Activated CD8-positive, alpha-beta memory T cell treated with anti-CD3 and anti-CD28 coated beads for 4 hours (primary cell): Measurements from ENCODE around the gene MAPK14.
A peak's percentile ranks its signal among the peaks of the same experiment; 100 is the strongest.
"Not testable (repeated sequence)": the region's sequence is repeated elsewhere in the genome, so short reads cannot be mapped to it uniquely, and the experiment has no call there.

Source experiments
- DNase-seq, 2 donors: peaks; one replicate each; pipeline ENCODE4 v3.0.0-alpha.2; 2020; ENCODE audit warnings: low read depth in 2 of 2

Gene MAPK14

GRCh38 chr6:36027501-36028087 lies at the start of gene MAPK14:
Gene MAPK14 (plus strand): TSS chr6:36027808. CDS start chr6:36028158, 350 bp downstream.
- DNase-seq, result peak; percentile 97 to 98

- DNase-seq, result not testable (repeated sequence)
These were observed 47.5 kb upstream of the MAPK14 start for GRCh38 chr6:35980126-35980525.

DNA sequence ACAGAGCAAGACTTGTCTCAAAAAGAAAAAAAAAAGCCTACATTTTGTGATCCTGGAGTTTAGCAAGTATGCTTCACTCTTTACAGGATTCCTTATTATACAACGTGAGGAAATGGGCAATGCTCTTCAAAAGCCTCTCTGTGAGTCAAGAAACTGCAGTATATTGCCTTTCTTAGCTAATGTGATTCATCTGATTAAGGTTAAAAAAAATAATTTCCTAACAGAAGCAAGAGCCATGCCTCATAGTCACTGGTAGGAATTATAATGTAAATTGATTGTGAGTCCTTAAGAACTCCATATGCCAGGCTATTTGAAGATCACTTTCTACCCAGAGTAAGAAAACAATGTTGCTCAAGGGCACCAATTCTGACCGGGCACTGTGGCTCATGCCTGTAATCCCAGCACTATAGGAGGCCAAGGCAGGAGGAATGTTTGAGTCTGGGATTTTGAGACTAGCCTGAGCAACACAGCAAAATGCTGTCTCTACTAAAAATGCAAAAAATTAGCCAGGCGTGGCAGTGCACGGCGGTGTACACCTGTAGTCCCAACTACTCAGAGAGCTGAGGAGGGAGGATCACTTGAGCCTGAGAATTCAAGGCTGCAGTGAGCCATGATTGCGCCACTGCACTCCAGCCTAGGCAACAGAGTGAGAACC lies 46.5 kb upstream of the MAPK14 start:
- DNase-seq, result no peak

DNA sequence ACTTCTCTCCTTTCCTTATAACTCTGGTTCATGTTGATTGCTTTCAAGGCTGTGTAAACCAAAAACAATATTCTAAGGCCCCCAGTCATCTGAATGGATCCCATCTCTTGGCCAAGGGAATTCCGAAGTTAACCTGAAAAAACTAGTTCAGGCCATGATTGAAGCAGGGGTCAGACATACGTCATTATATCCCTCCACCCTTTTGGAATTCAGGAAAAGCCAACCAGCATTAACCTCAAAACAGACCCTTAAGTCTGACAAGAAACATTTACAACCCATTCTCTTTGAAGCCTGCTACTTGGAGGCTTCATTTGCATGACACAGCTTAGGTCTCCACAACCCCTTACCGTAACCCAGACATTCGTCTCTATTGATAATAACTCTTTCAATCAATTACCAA lies 42.9 kb upstream of the MAPK14 start:
- no peak for DNase-seq

DNA sequence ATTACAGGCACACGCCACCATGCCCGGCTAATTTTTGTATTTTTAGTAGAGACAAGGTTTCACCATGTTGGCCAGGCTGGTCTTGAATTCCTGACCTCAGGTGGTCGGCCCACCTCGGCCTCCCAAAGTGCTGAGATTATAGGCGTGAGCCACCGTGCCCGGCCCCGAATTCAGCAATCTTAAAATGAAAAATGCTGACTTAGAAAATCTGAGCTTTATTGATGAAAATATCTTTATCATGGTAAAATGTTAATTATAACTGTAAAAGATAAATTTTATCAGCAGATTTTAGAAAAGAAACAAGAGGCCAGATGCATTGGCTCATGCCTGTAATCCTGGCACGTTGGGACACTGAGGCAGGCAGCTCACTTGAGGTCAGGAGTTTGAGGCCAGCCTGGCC lies 39.6 kb upstream of the MAPK14 start:
- DNase-seq, result not testable (repeated sequence)

- DNase-seq, result no peak
These were observed 34.5 kb upstream of the MAPK14 start for GRCh38 chr6:35993150-35993549.

- no peak for DNase-seq
These were observed 27.2 kb upstream of the MAPK14 start for GRCh38 chr6:36000451-36000850.

DNA sequence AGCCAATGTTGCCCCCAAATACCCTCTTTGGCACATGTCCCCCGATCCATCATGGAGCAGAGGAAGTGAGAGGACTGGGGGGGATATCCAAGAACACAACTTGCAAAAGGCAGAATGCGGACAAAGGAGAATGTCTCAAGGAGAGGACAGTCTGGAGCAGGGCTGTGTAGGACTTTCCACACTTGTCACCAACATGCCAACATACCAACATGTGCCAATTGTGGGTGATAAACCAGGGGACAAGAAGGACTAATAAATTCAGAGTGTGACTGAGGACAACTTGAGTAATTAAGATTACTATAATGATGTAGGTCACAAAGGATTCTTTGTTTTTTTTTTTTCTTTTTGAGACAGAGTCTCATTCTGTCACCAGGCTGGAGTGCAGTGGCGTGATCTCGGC lies 11.9 kb upstream of the MAPK14 start:
- no peak for DNase-seq

DNA sequence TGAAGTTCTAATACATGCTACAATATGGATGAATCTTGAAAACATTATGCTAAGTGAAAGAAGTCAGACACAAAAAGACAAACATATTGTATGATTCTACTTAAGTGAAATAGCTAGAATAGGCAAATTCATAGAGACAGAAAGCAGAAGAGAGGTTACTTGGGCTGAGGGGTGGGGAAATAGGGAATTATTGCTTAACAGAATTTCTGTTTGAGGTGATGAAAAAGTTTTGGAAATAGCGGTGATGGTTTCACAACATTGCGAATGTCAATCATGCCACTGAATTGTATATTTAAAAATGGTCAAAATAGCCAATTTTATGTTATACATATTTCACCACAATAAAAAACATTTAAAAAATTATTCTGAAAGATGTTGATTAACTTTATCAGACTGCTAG lies 9.3 kb upstream of the MAPK14 start:
- DNase-seq, result no peak

DNA sequence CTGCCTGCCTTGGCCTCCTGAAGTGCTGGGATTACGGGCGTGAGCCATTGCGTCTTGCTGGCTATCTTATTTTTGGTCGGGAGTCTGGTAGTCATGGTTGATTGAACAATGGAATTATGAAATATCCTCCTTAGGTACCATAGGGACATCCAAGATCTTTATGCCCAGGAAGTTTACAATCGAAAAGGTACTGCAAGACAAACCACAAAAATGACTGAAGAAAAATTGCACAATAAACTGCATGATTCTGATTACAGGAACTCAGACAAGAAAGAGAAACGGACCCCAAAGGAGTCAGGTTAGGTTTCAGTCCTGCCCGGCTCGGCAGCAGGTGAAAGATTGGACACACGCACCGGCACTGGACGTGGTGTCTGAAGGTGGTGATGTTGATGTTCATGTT lies 8.4 kb upstream of the MAPK14 start:
- no peak for DNase-seq

DNA sequence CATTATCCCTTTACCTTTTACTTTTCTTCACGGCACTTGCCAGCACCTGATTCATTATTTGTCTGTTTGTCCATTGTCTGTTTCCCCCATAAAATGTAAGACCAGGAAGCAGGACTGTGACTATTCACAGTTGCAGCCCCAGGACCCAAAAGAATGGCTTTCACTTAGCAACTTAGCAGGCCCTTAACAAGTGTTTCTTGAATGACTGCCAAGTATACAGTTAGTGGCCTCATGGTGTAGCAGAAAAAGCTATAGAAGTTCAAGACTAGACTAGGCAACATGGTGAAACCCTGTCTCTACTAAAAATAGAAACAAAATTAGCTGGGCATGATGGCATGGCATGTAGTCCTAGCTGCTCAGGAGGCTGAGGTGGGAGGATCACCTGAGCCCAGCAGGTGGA lies 7.5 kb upstream of the MAPK14 start:
- no peak for DNase-seq

DNA sequence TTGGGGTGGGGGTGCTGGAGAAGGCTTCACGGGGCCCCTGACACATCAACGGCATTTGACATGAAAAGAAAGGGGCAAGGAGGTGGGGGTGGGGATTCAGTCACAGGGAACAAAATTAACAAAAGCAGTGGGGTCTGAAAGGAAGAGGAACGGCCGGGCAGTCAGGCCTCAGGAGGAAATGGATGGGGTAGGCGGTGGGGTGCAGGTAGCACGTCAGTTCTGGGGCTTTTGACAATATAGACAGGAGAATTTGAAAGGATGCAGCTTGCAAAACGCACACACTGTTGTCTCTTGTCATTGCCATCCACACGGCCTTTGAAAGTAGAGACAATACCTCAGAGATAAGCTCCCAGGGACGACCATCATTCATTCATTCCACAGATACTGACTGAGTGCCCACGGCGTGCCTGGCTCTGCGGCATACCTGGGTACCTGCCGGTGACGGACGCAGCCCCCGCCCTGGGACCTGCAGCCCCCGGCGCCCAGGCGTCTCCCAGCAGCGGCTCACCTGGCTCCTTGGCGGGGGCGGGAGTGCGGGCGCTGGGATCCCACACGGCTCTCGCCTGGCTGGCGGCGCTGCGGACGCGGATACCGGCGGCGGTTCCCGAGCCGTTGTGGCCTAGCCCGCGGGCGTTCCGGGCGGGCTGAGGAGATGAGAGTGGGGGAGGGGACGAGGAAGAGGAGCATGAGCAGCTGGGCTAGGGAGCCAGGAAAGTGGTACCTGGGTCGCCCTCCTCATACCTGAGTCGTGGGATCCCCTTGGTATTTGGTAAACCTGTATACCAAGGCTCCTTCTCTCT lies 3.4 kb upstream of the MAPK14 start, which contains the start of gene SLC26A8:
SLC26A8 (minus strand) TSS at position 646 of the 800 bp plus-strand sequence. CDS start 4,934 bp downstream, outside the sequence.
- DNase-seq, result no peak

DNA sequence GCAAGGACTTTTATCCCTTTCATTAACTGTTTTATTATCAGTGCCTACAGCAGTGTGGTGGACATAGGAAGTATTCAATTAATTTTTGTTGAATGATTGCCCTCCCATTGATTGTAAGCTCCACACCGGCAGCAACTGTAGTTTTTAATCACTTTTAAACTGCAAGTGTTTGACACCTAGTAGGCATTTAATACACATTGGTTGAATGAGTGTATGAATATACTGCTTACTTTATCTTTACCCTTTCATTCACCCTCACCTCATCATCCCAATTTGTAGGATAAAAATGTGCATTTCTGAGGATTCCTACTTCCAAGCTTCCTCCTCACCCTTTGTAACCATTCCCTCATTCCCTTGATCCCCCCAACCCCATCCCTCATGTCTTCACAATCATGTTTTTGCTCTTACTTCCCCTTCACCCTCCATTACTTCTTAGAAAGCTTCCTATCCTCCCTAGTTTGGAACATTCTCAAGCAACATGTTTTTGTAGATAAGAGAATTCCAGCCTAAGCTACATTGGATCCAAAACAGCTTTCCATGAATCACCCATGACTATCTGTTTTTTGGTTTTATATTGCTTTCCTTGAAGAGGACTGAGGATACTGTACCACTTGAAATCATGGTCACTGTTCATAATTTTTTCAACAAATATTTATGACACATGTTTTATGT lies 2.2 kb upstream of the MAPK14 start:
- DNase-seq, result no peak

DNA sequence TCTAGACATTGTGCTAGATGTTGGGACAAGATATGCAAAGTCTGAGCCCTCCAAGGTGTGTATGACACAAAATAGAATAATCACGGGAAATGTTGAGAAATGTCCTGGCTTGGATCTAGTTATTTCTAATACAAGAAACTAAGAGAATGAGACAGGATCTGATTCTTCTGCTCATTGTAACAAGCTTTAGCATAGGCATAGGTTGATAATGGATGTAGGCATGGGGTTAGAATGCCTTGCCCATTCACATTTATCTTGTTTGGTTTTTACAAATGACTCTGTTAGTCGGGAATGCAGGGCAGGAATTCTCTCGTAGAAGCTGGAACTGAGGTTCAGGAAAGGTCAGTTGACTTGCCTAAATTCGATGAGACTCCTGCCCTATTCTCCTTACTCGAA lies 1.7 kb upstream of the MAPK14 start:
- DNase-seq, result no peak

DNA sequence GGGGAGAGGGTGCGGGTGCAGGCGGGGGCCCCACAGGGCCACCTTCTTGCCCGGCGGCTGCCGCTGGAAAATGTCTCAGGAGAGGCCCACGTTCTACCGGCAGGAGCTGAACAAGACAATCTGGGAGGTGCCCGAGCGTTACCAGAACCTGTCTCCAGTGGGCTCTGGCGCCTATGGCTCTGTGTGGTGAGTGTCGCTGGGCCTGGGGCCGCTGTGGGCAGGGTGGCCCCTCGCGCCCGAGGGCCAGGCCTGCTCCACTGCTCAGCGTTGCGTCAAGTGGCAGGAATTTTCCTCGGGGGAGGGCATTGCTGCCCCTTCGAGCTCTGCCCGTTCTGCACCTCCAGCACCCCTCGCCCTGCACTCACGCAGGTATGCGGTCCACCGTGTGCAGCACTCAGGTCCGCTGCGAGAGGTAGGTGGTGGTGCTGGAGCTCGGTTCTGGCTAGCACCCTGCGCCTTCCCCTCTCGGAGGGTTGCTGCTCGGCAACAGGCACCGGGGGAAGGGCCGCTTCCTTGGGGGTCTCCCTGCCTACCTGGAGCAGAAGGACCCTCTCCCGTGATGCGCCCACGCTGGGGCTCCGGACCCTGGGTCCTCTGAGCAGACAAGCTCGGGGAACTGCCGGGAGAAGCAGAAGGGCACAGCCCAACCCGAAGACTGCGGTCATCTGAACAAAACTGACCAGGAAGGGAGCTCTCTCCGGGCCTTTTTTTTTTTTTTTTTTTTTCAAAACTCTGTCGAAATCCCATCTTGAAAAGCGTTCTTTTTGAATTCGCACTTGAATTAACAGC lies 674 bp downstream of the MAPK14 start:
- DNase-seq, result peak in 1 of 2 donors; percentile 8

DNA sequence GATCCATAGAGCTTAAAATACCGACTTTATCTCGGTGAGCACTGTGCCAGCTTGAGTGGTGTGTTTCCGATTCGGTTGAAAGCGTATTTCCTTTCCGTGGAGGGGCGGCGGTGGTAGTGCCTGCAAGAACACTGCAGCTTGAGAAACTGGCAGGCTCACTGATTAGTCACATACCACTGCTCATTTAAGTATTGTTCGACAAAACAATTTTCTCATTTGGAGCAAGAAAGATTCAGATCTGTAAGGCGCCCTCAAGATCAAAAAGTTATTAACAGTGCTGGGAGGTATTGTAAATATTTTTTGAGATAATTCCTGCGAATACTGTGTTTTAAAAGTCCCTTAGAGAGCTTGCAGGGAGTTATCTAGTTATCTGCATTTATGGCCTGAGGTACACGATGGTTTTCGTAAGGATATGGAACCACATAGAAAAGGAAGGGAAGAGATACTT lies 1.3 kb downstream of the MAPK14 start:
- peak; percentile 42 to 63 for DNase-seq

DNA sequence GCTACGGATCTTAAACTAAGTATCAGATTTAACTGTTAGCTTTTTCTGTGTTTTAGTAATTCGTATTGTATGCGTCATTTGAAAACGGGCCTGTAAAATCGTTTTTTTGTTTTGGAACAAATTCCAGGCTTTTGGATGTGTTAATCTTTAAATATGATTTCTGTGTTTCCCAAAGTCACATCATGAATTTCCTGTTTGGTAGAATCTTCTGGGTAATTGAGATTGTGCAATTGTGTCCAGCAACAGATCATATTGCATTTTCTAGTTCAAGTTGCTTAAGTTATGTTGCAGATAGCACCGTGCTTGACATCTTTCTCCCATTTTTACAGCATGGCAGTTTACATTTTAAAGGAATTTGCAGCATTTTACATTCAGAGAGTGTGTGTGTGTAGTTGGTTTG lies 1.9 kb downstream of the MAPK14 start:
- no peak for DNase-seq

DNA sequence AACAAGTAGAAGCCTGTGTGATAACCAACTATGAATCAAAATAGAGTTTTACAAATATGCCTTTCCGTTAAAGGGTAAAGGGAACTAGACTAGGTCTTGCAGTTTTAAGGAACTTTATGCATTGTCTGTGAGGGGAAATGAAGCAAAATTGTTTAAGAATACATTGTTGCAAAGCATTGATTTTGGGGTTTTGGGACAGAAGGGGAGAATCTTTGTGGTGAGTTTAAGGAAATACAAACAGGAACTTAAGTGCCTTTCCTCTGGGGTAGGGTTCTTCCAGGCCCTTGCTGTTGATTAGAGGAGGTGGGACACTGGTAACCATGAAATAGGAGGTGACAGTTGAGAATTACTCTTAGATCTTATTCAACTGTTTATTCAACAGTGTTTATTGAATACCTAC lies 4.7 kb downstream of the MAPK14 start:
- DNase-seq, result no peak

DNA sequence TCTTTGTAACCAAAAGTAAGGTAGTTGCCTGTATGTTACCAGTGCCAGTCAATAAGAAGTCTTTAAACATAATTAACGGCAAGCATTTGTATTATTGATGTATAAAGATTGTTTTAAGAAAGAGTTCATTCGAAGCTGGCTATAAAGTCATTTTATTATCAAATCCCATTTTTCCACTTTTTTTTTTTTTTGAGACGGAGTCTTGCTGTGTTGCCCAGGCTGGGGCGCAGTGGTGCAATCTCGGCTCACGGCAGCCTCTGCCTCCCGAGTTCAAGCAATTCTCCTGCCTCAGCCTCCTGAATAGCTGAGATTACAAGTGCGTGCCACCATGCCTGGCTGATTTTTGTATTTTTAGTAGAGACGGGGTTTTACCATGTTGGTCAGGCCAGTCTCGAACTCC lies 5.5 kb downstream of the MAPK14 start:
- DNase-seq, result not testable (repeated sequence)

GRCh38 chr6:36033935-36034334 lies 6.3 kb downstream of the MAPK14 start:
- peak; percentile 6 to 23 for DNase-seq

GRCh38 chr6:36034441-36034840 lies 6.8 kb downstream of the MAPK14 start:
- no peak for DNase-seq
